Measurements from ENCODE around the gene ARID3B. TPM values are rescaled to one million over a fixed set of nuclear protein-coding genes. Genes with fewer than 3 reads are reported as not detected.

ARID3B gene
- polyA plus RNA-seq, 3 donors from 2014 or later = 3.2 to 17.3 (median 6.6) TPM

DNA sequence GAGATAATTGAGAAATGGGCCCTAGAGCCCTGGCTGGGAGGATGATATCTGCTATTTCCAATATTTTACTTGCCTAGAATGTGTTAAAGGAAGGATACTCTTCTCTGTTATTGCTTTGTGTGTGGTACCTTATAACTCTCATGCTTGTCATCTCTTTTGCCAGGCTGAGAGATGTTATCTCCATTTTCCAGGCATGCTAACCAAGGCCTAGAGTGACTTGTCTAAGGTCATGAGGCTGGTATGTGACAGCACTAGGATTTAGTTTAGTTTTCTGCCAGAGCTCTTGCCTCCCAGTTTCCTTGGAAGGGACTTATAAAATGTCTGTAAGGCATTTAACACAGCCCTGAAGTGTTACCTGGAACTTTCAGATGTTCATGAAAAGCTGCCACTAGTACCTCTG is 76.0 kb downstream of the ARID3B start:
- Mint-ChIP-seq H3K36me3 (peaks cover 5 to 18% (median 10%) of the 10 kb centered on the region in 3 donors), H3K27ac (peak overlapping the region; percentile 84 to 99 (median 96)), H3K4me3 (peak overlapping the region; percentile 92 to 95 (median 93)), H3K9me3 (no peaks in the 10 kb centered on the region), H3K27me3 (ENCODE audit: low read depth in 3 of 3) (peaks cover 3 to 22% (median 18%) of the 10 kb centered on the region in 3 donors), H3K4me1 (peaks cover 55 to 58% of the 10 kb centered on the region in 2 donors)
- no peak for DNase-seq

DNA sequence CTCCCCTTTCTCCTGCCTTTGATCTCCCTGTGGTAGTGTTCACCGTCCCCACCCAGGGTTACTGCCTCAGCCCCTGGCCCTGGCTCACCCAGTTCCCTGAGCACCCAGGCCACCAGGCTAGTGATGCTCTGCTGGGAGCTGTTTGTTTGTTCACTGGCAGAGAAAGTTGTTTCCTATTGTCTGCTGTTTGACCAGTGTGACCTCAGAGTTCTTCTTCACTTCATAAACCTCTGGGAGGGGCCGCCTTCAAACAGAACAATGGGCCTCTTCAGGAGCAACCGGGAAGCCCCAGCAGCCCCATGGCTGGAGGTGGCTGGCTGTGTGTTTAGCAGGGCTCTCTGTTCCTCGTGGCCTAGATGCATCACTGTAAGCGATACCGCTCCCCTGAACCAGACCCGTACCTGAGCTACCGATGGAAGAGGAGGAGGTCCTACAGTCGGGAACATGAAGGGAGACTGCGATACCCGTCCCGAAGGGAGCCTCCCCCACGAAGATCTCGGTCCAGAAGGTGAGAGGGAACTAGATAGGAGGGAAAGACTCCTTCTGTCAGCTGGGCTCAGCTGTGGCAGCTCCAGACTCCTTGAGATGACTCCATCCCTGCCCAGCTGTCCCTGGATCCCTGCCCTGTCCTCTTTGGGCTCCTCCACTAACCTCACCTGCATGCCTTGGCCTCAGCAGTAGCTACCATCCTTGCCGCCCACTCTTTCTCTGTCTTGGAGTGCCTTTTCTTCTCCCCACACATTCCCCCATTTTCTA is 78.0 kb downstream of the ARID3B start:
- Mint-ChIP-seq H3K4me3 (peak overlapping the region in 1 of 5 donors; percentile 18), H3K36me3 (peaks cover 5 to 34% (median 14%) of the 10 kb centered on the region in 3 donors), H3K27me3 (ENCODE audit: low read depth in 3 of 3) (peaks cover 4 to 24% (median 16%) of the 10 kb centered on the region in 3 donors), H3K27ac (peak overlapping the region in 4 of 6 donors; percentile 9 to 62 (median 46)), H3K4me1 (peaks cover 57 to 65% of the 10 kb centered on the region in 2 donors), H3K9me3 (no peaks in the 10 kb centered on the region)
- no peak for DNase-seq

DNA sequence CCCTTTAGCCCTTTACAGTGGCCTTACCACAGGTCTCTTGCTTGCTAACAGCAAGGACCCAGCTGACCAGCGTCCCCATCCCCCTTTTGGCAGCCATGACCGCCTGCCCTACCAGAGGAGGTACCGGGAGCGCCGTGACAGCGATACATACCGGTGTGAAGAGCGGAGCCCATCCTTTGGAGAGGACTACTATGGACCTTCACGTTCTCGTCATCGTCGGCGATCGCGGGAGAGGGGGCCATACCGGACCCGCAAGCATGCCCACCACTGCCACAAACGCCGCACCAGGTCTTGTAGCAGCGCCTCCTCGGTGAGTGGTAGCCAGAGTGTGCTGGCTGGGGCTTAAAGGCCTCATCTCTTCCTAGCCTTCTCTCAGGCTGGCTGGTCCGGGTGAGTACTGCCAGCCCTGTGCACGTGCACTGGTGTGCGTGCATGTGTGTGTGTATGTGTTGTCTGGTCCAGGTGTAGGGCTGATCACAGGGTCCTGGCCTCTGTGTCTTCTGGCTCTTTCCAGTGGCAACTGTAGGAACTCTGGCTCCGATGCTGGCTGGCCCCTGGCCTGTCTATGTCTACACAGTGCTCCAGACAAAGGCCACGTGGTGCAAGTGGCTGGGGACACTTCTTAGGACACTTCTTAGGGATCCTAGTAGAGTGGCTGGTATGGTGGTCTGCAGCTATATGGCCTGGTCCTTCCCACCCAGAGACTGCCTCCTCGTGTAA is 79.1 kb downstream of the ARID3B start:
- peaks cover 55 to 65% of the 10 kb centered on the region in 2 donors for H3K4me1 Mint-ChIP-seq
- no peaks in the 10 kb centered on the region for H3K9me3 Mint-ChIP-seq
- peaks cover 5 to 34% (median 14%) of the 10 kb centered on the region in 3 donors for H3K36me3 Mint-ChIP-seq
- no peak overlapping the region for H3K4me3 Mint-ChIP-seq
- peak overlapping the region in 1 of 6 donors; percentile 79 for H3K27ac Mint-ChIP-seq
- no peak for DNase-seq
- H3K27me3 Mint-ChIP-seq (ENCODE audit: low read depth in 3 of 3) = peaks cover 1 to 23% (median 15%) of the 10 kb centered on the region in 3 donors

DNA sequence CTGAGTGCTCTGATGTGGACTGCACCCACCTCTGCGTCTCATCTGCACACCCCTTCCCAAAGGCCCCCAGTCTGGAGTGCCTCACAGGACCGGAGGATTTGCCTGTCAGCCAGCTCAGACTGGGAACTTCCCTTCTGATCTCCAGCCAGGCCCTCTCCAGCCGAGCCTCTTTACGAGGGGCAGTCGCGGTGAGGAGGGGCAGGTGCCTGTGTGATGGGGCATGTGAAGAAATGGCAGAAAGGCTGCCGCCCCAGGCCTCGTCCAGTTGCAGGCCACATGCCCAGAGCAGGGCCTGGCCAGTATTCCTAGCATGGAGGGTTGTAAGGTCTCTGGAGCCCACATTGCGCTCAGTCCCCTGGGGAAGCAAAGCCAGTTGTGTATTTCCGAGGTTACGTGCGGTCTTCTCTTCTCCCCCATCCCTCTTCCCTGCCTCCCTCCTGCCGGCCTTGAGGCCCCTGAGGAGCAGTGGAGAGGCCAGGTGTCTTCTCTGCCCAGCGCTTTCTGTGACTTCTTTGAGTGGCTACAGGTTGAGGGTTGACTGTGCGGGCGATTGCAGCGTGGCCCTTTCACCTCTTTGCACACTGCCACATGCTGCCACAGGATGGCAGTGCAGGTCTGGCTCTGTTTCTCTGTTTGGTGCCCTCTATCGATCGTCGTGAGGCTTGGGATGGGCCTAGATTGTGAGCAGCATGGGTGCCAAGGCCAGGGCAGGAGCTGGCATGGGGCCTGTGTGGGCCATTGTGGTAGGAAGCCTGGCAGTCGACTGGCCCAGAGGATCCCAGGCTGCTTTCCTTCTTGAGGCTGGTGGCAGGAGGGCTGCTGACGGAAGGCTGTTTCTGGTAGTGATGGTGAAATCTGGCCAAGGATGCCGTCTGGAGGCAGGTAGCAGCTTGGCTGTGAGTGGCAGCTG is 79.9 kb downstream of the ARID3B start:
- H3K9me3 Mint-ChIP-seq = no peaks in the 10 kb centered on the region
- peak; percentile 57 to 66 (median 60) for DNase-seq
- H3K4me1 Mint-ChIP-seq = peaks cover 55 to 65% of the 10 kb centered on the region in 2 donors
- peaks cover 1 to 22% (median 15%) of the 10 kb centered on the region in 3 donors for H3K27me3 Mint-ChIP-seq (ENCODE audit: low read depth in 3 of 3)
- H3K36me3 Mint-ChIP-seq = peaks cover 5 to 38% (median 18%) of the 10 kb centered on the region in 3 donors
- H3K4me3 Mint-ChIP-seq = peak overlapping the region in 3 of 5 donors; percentile 10 to 53 (median 21)
- H3K27ac Mint-ChIP-seq = peak overlapping the region in 4 of 6 donors; percentile 52 to 74 (median 65)

DNA sequence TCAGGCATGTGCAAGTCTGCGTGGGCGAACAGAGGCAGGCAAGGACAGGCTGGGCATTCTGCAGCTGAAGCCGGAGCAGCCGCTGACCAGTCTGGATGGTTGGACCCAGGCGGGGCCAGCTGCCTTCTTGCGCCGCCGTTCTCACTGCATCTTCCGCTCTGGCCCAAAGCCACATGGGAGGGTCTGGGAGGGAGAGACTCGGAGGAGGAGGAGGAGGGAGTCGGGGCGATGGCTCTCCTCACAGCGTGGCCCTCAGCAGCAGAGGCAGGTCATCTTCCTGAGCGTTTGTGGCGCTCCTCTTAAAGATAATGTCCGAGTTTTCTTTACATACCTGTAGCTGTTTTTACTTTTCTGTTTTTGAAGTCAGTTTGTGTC is 80.5 kb downstream of the ARID3B start:
- Mint-ChIP-seq H3K4me3 (no peak overlapping the region), H3K4me1 (peaks cover 52 to 61% of the 10 kb centered on the region in 2 donors), H3K27ac (peak overlapping the region in 4 of 6 donors; percentile 17 to 74 (median 58)), H3K9me3 (no peaks in the 10 kb centered on the region), H3K27me3 (ENCODE audit: low read depth in 3 of 3) (peaks cover 1 to 18% (median 9%) of the 10 kb centered on the region in 3 donors), H3K36me3 (peaks cover 5 to 39% (median 19%) of the 10 kb centered on the region in 3 donors)
- DNase-seq = no peak

DNA sequence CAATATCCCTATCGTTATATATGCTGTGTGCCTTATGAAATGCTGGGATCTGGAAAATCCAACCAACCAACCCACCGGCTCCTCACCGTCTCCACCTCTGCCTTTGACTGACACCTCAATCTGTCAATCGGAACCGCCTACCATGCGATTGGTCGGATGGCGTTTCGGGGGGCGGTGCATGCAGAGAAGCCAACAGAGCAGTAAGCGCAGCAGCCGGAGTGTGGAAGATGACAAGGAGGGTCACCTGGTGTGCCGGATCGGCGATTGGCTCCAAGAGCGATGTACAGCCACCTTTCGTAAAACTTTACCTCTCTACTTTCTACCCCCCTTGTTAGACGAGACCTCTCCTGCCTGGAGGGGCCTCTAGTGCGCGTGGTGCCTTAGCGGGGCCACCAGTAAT is 80.9 kb downstream of the ARID3B start:
- peaks cover 5 to 39% (median 19%) of the 10 kb centered on the region in 3 donors for H3K36me3 Mint-ChIP-seq
- no peak for DNase-seq
- no peaks in the 10 kb centered on the region for H3K9me3 Mint-ChIP-seq
- peaks cover 1 to 18% (median 9%) of the 10 kb centered on the region in 3 donors for H3K27me3 Mint-ChIP-seq (ENCODE audit: low read depth in 3 of 3)
- H3K27ac Mint-ChIP-seq = peak overlapping the region in 2 of 6 donors; percentile 17 to 43
- peaks cover 48 to 57% of the 10 kb centered on the region in 2 donors for H3K4me1 Mint-ChIP-seq
- no peak overlapping the region for H3K4me3 Mint-ChIP-seq

DNA sequence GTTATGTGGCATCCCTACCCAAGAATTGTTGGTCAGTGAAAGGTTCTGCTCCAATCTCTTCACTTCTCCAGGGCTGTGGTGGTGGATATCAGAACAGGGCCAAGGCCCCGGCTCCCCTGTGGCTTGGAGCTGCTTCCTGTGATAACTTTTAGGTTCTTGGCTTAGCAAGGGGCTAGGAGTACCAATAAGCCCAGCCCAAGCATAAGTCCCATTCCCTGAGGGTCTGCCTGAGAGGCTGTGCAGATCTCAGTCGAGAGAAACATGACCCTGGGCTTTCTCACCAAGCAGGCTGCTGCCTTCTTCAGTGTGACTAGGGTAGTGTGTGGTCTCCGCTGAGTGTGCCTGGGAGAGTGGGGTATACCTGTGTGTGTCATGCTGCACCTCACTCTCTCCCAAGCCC is 81.7 kb downstream of the ARID3B start:
- no peaks in the 10 kb centered on the region for H3K9me3 Mint-ChIP-seq
- H3K27ac Mint-ChIP-seq = peak overlapping the region in 1 of 6 donors; percentile 7
- H3K36me3 Mint-ChIP-seq = peaks cover 5 to 45% (median 19%) of the 10 kb centered on the region in 3 donors
- peaks cover 1 to 18% (median 9%) of the 10 kb centered on the region in 3 donors for H3K27me3 Mint-ChIP-seq (ENCODE audit: low read depth in 3 of 3)
- H3K4me3 Mint-ChIP-seq = no peak overlapping the region
- H3K4me1 Mint-ChIP-seq = peaks cover 39 to 49% of the 10 kb centered on the region in 2 donors
- no peak for DNase-seq

DNA sequence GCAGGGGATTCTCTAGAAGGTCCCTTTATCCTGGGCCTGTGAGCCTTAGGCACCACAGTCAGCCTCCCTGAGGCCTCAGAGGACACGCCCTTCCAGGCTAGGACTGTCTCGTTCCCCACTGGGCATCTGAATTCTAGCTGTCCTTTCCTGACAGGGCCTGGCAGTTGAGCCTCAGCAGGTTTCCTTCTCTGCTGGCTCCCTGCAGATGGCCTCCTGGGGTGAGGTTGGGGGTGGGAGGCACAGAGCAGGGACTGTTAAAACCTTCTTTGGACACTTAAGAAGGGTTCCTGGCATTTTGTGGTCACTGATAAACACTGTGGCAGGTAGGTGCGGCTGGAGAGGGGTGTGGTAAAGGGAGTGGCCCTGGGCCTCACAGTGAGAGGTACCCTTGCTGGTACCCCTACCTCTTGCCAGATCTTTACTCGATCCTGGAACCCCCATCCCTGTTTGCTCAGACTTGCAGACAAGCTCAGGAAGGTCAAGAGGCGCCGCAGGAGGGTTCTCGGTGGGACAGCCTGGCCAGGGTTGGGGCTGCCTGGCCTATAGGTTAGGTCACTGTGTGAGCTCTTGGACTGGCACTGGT is 83.1 kb downstream of the ARID3B start:
- H3K27ac Mint-ChIP-seq = no peak overlapping the region
- peaks cover 26 to 36% of the 10 kb centered on the region in 2 donors for H3K4me1 Mint-ChIP-seq
- DNase-seq = no peak
- peaks cover 3 to 20% (median 7%) of the 10 kb centered on the region in 3 donors for H3K27me3 Mint-ChIP-seq (ENCODE audit: low read depth in 3 of 3)
- no peaks in the 10 kb centered on the region for H3K9me3 Mint-ChIP-seq
- no peak overlapping the region for H3K4me3 Mint-ChIP-seq
- peaks cover 5 to 59% (median 25%) of the 10 kb centered on the region in 3 donors for H3K36me3 Mint-ChIP-seq

DNA sequence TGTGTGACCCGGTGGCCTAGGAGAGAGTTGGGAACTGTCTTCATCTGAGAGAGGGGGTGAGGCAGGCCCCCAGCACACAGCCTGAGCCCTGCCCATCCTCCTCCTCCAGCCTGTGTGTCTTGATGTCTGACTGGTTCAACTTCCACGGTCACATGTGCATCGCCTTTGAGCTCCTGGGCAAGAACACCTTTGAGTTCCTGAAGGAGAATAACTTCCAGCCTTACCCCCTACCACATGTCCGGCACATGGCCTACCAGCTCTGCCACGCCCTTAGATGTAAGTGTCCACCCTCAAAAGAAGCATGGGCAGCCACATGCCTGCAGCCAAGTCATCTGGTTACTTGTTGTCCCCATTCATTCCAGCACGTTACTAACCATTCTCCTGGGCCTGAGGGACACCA is 84.7 kb downstream of the ARID3B start:
- peaks cover 5 to 52% (median 25%) of the 10 kb centered on the region in 3 donors for H3K36me3 Mint-ChIP-seq
- no peak overlapping the region for H3K27ac Mint-ChIP-seq
- no peak for DNase-seq
- peaks cover 11 to 20% of the 10 kb centered on the region in 2 donors for H3K4me1 Mint-ChIP-seq
- peak overlapping the region in 1 of 5 donors; percentile 21 for H3K4me3 Mint-ChIP-seq
- no peaks in the 10 kb centered on the region for H3K9me3 Mint-ChIP-seq
- peaks cover 3 to 17% (median 4%) of the 10 kb centered on the region in 3 donors for H3K27me3 Mint-ChIP-seq (ENCODE audit: low read depth in 3 of 3)

DNA sequence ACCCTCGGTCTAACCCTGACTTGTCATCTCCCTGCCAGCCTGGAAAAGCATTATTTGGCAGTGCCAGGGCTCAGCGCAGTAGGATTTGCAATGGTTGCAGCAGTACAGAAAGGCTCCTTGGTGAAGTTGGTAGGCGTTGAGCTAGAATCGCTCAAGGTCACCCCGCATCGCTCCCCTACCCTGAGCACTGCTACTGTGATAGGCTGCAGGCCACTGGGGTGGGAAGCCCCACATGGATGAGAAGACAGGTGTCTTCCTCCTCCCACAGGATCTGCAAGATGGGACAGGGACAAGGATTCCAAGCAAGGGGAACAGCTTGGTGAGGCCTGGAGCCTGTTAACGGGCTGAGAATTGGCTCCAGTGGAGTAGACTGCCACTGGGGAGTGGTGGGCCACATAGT is 85.3 kb downstream of the ARID3B start:
- H3K36me3 Mint-ChIP-seq = peaks cover 0 to 46% (median 21%) of the 10 kb centered on the region in 3 donors
- DNase-seq = no peak
- no peak overlapping the region for H3K27ac Mint-ChIP-seq
- peaks cover 3 to 10% (median 4%) of the 10 kb centered on the region in 3 donors for H3K27me3 Mint-ChIP-seq (ENCODE audit: low read depth in 3 of 3)
- no peaks in the 10 kb centered on the region for H3K9me3 Mint-ChIP-seq
- H3K4me1 Mint-ChIP-seq = peaks cover 5 to 13% of the 10 kb centered on the region in 2 donors
- no peak overlapping the region for H3K4me3 Mint-ChIP-seq

DNA sequence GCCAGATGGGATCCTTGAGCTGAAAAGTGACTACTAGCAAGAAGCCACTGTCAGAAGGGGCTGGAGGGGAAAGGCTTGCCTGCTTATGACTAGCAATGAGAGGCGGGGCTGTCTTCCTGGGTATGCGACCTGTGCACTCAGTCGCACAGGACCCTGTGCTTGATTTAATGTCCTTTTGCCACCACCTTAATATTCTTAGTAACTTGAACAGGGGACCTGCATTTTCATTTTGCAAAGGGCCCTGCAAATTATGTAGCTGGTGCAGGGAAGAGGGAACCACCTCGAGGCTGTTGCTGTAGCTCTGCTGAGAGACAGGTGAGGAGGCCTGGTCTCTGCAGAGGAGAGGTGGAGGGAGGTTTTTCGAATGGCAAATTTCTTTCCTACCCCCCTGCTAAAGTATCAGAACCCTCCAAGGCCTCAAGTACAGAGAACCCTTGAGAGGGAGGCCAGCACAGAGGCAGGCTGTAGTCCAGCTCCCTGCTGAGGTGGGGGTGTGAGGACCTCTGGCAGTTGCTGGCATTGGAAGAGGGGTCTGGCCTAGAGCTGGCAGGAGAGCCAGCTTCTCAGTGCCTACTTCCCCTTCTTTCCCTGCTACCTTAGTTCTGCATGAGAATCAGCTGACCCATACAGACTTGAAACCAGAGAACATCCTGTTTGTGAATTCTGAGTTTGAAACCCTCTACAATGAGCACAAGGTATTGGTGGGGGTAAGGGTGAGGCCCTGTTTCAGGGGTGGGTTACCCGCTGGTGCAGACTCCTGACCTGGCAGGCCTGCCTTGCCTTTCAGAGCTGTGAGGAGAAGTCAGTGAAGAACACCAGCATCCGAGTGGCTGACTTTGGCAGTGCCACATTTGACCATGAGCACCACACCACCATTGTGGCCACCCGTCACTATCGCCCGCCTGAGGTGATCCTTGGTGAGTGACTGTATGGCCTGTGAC is 86.0 kb downstream of the ARID3B start:
- no peak overlapping the region for H3K4me3 Mint-ChIP-seq
- H3K27ac Mint-ChIP-seq = peak overlapping the region in 1 of 6 donors; percentile 39
- no peaks in the 10 kb centered on the region for H3K9me3 Mint-ChIP-seq
- peaks cover 0 to 42% (median 15%) of the 10 kb centered on the region in 3 donors for H3K36me3 Mint-ChIP-seq
- H3K4me1 Mint-ChIP-seq = peaks cover 2 to 6% of the 10 kb centered on the region in 2 donors
- H3K27me3 Mint-ChIP-seq (ENCODE audit: low read depth in 3 of 3) = peaks cover 3 to 10% (median 4%) of the 10 kb centered on the region in 3 donors
- DNase-seq = no peak

DNA sequence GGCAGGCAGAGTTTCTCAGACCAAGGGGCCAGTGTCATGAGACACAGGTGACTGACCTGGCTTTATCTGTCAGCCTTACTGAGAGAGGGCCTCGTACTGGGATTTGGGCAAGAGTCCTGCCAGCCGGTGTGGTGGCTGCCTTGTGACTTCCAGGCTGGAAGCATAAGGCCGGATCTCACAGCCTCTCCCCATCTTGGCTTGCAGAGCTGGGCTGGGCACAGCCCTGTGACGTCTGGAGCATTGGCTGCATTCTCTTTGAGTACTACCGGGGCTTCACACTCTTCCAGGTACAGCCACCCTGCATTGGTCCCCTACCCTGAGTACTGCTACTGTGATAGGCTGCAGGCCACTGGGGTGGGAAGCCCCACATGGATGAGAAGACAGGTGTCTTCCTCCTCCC is 86.7 kb downstream of the ARID3B start:
- peaks cover 0 to 35% (median 12%) of the 10 kb centered on the region in 3 donors for H3K36me3 Mint-ChIP-seq
- peaks cover 1 to 8% (median 4%) of the 10 kb centered on the region in 3 donors for H3K27me3 Mint-ChIP-seq (ENCODE audit: low read depth in 3 of 3)
- DNase-seq = no peak
- peaks cover 0 to 2% of the 10 kb centered on the region in 2 donors for H3K4me1 Mint-ChIP-seq
- no peak overlapping the region for H3K4me3 Mint-ChIP-seq
- H3K9me3 Mint-ChIP-seq = no peaks in the 10 kb centered on the region
- peak overlapping the region in 3 of 6 donors; percentile 6 to 41 (median 39) for H3K27ac Mint-ChIP-seq
